Right lung (tissue), 10 donors: Measurements from ENCODE around the gene BEND7. TPM values are rescaled to one million over a fixed set of nuclear protein-coding genes. Genes with fewer than 3 reads are reported as not detected.
"Not testable (repeated sequence)": the region's sequence is repeated elsewhere in the genome, so short reads cannot be mapped to it uniquely, and the experiment has no call there.

ENCODE experiments used
- DNase-seq, 2 donors: peaks; one replicate each; pipeline ENCODE4 v3.0.0-alpha.2; 2013
- long read RNA-seq, 8 donors: transcript quantifications; one replicate each; lab custom pipeline, GENCODE V29; 2026
- polyA plus RNA-seq, 5 donors: library from polyadenylated mRNA; unstranded; fragments of 120-200 nt; gene quantifications; one replicate each; pipeline versions ENCODE4 v1.2.1 to v1.2.3, GENCODE V29; 2013; ENCODE audit warnings: inconsistent platforms in 1 of 5, low replicate concordance in 1 of 5; ENCODE audit not compliant: insufficient read length in 5 of 5, insufficient read depth in 1 of 5

Gene BEND7, protein sequence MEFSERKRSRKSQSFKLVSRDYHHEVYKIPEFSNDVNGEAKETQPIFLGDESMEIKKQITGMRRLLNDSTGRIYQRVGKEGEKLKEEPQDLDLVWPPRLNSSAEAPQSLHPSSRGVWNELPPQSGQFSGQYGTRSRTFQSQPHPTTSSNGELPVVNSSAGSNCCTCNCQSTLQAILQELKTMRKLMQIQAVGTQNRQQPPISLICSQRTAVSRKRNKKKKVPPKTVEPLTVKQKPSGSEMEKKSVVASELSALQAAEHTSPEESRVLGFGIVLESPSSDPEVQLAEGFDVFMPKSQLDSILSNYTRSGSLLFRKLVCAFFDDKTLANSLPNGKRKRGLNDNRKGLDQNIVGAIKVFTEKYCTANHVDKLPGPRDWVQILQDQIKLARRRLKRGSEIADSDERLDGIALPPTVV
- 10 to 100 TPM; 15.1 to 20.3 (median 19.3) TPM for polyA plus RNA-seq
- long read RNA-seq, donor 1, result 0 reads
- long read RNA-seq, donor 2, result 0 reads
- long read RNA-seq, donor 3, result 0 reads
- long read RNA-seq, donor 4, partial matches to known transcripts, result 0 of 1 reads
- long read RNA-seq, donor 4, other reads (novel, unspliced or antisense), result 0 of 1 reads
- long read RNA-seq, donor 5, partial matches to known transcripts, result 0 of 1 reads
- long read RNA-seq, donor 5, other reads (novel, unspliced or antisense), result 0 of 1 reads
- long read RNA-seq, donor 6, result 0 reads
- long read RNA-seq, donor 7, result 0 reads
- long read RNA-seq, donor 8, result 0 reads

- no peak for DNase-seq
Measured at GRCh38 chr10:13528875-13529713, at the start of gene BEND7. TSS of gene BEND7 (minus strand) at chr10:13529014. CDS start at chr10:13528533, 481 bp downstream.

DNA sequence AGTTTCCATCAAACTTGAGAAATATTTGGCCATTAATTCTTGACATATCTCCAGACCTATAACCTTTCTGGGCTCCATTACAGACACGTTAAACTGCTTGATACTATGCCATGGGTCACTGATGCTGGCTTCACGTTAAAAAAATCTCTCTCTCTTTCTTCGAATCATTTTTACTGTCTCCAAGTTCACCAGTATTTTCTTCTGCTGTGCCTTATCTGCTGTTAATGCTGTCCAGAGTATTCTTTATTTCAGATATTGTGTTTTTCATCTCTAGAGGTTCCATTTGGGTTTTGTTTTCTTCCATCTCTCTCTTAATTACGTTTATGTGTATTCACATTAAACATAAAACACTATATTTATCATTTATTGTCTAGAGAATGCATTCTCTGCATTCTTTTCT is 45.1 kb upstream of the BEND7 start:
- DNase-seq, result no peak

- DNase-seq, result no peak
Measured at GRCh38 chr10:13571541-13571940, 42.7 kb upstream of the BEND7 start.

GRCh38 chr10:13567030-13567429 is 38.2 kb upstream of the BEND7 start:
- DNase-seq, result no peak

DNA sequence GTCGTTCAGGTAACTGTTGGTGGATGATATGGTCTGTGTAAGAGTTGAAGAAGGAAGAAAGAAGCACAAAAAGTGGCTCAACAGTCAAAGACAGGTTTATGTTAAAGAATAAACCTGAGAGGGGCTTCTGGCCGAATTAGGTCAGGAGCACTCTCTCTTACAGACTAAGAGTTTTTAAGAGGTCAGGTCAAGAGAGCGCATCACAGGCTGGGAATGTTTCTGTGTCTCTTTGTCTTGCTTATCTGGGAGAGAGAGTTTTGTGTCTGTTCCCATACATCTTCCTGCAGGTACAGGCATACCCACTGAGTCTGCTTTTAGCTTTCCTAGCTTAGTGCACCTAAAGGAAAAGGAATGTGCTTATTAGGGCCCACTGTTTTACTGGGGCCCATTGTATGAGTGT is 35.8 kb upstream of the BEND7 start:
- no peak for DNase-seq

DNA sequence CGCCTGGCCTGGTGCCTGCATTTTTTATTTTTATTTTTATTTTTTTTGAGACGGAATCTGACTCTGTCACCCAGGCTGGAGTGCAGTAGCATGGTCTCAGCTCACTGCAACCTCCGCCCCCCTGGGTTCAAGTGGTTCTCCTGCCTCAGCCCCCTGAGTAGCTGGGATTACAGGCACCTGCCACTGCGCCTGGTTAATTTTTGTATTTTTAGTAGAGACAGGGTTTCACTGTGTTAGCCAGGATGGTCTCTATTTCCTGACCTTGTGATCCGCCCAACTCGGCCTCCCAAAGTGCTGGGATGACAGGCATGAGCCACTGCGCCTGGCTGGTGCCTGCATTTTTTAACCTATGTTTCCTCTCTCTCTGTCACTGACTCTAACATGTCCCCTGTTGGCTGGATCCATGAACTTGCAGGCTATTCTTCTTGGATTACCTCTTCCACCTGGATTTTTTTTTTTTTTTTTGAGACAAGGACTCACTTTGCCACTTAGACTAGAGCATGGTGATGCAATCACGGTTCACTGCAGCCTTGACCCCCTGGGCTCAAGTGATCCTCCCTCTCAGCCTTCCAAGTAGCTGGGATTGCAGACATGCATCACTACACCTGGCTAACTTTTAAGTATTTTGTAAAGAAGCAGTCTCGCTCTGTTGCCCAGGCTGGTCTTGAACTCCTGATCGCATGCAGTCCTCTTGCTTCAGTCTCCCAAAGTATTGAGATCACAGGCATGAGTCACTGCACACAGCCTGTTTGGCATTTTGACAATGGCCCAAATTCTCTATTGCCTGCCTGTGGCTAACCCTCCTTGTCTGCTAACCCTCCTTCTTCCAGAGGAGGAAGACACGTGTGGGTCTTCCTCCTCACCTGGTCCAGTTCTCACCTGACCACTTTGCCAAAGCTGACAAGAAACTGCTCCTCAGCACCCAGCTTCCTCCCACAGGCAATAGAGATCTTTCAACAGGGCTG is 34.9 kb upstream of the BEND7 start:
- DNase-seq, result no peak

- no peak for DNase-seq
Measured at GRCh38 chr10:13560597-13560996, 31.8 kb upstream of the BEND7 start.

DNA sequence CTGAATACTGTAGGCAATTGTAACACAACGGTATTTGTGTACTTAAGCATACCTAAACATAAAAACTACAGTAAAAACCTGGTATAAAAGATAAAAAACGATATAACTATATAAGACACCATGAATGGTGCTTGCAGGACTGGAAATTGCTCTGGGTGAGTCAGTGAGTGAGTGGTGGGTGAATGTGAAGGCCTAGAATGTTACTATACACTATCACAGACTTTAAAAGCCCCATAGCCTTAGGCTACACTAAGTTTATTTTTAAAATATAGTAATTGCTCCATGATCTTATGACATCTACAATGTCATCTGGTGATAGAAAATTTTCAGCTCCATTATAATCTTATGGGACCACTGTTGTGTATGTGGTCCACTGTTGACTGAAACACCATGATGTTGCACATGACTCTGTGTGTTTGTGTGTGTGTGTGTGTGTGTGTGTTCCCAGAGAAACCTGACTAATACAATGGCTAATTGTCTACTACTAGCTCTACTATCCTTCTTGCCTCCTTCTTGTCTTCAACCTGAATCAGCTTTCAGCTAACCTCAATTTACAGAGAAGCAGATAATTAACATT is 30.4 kb upstream of the BEND7 start:
- no peak for DNase-seq

DNA sequence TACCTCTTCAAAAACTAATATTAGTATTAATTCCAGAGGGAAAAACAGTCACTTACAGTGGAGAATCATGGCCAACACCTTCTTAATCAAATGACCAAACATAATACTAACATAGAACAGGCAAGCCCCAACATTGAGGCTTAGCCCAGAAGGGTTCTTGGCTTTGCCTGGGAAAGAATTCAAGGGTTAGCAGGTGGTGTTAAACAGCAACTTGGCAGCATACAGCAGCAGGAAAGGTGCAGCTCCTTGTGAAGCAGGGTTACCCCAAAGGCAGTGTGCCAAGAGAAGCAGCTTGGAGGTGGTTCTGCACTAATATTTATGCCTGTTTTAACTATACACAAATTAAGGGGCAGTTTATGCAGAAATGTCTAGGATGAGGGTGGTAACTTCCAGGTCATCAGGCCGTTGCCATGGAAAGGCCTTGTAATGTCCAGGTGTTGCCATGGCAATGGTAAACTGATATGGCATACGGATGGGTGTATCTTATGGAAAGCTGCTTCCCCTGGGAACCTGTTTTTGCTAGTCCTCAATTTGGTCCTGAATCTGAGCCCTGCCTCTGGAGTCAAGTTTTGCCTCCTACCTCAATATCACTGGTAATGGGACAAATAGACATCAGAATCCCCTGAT is 27.2 kb upstream of the BEND7 start:
- DNase-seq, result no peak

GRCh38 chr10:13550802-13551201 is 22.0 kb upstream of the BEND7 start:
- DNase-seq, result no peak

- DNase-seq, result no peak
Measured at GRCh38 chr10:13542533-13542932, 13.7 kb upstream of the BEND7 start.

GRCh38 chr10:13537985-13538384 is 9.2 kb upstream of the BEND7 start:
- DNase-seq, result not testable (repeated sequence)

DNA sequence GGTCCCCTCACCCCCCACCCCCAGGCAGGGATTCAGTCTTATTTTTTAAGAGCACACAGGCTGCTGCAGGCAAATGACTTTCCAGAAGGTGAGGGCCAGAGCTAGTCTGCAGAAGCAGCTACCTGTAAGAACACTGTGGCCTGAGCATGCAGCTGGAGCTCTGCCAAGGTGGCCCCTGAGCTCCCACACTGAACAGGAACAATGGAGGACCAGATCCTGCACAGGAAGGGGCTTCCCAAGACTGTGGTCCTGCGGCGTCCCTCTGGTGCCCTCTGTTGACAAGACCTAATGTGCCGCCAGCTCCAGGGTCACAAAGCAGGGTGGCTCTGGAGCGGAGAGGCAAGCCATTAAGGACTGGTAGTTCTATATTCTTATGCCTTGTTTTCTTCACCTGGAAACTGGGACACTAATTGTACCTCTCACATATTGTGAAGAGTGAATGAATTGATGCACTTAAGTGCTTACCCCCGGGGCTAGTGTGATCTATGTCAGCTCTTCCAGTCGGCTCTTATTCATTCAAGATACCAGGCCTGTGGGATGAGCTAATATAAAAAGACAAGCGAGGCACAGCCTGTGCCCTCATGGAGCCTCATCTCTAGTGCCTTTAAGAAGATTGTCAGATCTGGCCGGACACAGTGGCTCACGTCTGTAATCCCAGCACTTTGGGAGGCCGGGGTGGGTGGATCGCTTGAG is 8.0 kb upstream of the BEND7 start:
- DNase-seq, result peak in 1 of 2 donors; percentile 53

DNA sequence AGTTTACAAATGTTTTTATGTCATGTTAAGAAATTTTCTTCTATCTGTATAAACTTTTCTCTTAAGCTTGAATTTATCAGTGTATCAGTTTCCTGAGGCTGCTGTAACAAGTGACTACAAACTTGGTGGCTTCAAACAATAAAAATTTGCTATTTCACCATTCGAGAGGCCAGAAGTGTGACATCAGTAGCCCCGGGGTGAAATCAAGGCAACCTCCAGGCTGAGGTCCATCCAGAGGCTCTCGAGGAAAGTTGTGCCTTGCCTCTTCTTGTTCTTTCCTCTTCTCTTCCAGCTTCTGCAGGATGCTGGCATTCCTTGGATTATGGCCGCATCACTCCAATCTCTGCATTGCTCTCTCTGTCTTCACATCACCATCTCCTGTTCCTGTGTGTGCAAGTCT is 6.5 kb upstream of the BEND7 start:
- no peak for DNase-seq

DNA sequence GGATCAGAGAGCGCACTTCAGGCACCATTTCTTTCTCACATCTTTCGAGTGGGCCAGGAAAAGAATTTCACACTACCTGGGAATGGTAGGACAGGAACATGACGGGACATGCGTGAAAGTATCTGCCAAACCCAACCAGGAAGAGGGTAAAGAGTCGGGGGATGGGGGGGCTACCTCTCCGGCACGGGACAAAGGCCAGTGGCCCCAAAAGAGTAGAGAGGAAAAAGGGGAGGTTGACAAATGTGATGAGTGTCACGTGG is 830 bp upstream of the BEND7 start:
- no peak for DNase-seq

DNA sequence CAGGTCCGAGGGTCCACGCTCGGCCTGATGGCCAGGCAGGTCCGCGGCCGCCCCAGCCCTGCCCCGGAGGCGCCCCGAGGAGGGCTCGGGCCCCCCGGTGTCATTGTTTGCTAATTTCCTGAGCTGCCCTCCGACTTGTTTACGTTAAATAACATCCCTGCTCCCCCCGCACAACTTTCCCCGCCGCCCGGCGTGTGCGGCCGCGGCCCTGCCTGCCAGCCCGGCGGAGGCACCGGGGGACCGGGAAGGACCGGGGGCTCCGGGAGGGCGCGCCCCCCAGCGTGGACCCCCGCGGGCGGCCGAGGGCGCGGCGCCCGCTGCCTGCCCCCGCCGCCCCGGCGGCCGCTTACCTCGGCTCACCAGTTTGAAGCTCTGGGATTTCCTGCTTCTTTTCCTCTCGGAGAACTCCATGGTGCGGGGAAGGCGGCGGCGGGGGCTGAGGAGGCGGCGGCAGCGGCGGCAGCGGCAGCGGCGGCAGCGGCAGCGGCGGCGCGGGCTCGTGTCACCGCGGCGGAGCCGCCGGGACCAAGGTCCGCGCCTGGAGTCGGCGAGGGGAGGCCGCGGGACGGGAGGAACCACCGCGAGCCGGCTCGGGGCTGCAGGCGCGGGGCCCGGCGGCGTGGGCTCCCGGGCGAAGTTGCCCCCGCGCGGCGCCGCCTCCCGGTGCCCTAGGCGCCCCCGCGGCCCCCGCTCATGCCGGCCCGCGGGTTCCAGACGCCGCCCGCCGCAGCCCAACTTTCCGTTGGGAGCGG is 515 bp downstream of the BEND7 start:
- DNase-seq, result no peak

DNA sequence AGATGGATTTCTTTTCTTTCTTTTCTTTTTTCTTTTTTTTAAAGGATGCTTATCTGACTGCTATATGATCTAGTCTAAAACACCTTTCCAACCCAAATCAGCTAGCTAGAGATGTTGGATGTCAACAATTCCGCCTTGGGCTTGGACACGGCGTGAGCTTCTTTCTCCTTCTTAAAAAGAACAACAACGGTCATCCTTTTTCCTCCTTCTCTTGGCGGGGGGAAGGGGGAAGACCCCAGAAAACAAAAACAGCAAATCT is 1.0 kb downstream of the BEND7 start:
- no peak for DNase-seq

GRCh38 chr10:13526948-13527863 is 1.6 kb downstream of the BEND7 start:
- no peak for DNase-seq
